Smooth muscle cell (in vitro differentiated cells): ENCODE data around the gene MSRB3. TPM values are rescaled to one million over a fixed set of nuclear protein-coding genes. Genes with fewer than 3 reads are reported as not detected.

Source experiments
- DNase-seq: peaks from one replicate; lab custom pipeline; 2025; ENCODE audit not compliant: unreplicated experiment; lab: John Stamatoyannopoulos, UW
- H2AFZ ChIP-seq: fragments of 200-600 bp; sonication (generic); 2 replicates; pipeline ENCODE4 v1.6.0; 2016; ENCODE audit warnings: antibody characterized with exemption, low read depth, mild to moderate bottlenecking
- H3F3A ChIP-seq: fragments of 200-600 bp; sonication (generic); 2 replicates; pipeline ENCODE4 v1.6.0; 2017; ENCODE audit warnings: antibody characterized with exemption, low read depth
- H3K27ac ChIP-seq: fragments of 200-600 bp; sonication (generic); 2 replicates; pipeline ENCODE4 v1.5.1; 2016; ENCODE audit warnings: low read depth, mild to moderate bottlenecking
- H3K27me3 ChIP-seq: fragments of 200-600 bp; sonication (generic); 2 replicates; pipeline ENCODE4 v1.6.1; 2016; ENCODE audit warnings: low read depth, mild to moderate bottlenecking
- H3K36me3 ChIP-seq: fragments of 200-600 bp; sonication (generic); 2 replicates; pipeline ENCODE4 v1.5.1; 2016; ENCODE audit warnings: low read depth
- H3K4me1 ChIP-seq: fragments of 200-600 bp; sonication (generic); 2 replicates; pipeline ENCODE4 v1.5.1; 2016; ENCODE audit warnings: low read depth
- H3K4me2 ChIP-seq: fragments of 200-600 bp; sonication (generic); 2 replicates; pipeline ENCODE4 v1.6.0; 2016; ENCODE audit warnings: mild to moderate bottlenecking
- H3K4me3 ChIP-seq: fragments of 200-600 bp; sonication (generic); 2 replicates; pipeline ENCODE4 v1.5.1; 2016; ENCODE audit warnings: mild to moderate bottlenecking
- H3K79me2 ChIP-seq: fragments of 200-600 bp; sonication (generic); 2 replicates; pipeline ENCODE4 v1.6.0; 2016; ENCODE audit warnings: low read depth, mild to moderate bottlenecking
- H3K9ac ChIP-seq: fragments of 200-600 bp; sonication (generic); 2 replicates; pipeline ENCODE4 v1.6.0; 2016; ENCODE audit warnings: low read depth
- H3K9me3 ChIP-seq: fragments of 200-600 bp; sonication (generic); replicated peaks from 2 replicates; pipeline ENCODE4 v1.5.1; 2016; ENCODE audit warnings: low read depth
- H4K20me1 ChIP-seq: fragments of 200-600 bp; sonication (generic); 2 replicates; pipeline ENCODE4 v1.6.0; 2016; ENCODE audit warnings: low read depth
- WGBS: methylation state at CpG from one replicate; pipeline ENCODE4 v1.1.7; 2016; ENCODE audit warnings: low lambda C conversion rate; 5-methylcytosine and 5-hydroxymethylcytosine counted together
- polyA plus RNA-seq: library from polyadenylated mRNA; unstranded; fragments of >200 nt; fragmentation: Nextera tagmentation; extraction: Ambion mirVana; gene quantifications from 2 replicates; pipeline ENCODE4 v1.2.1, GENCODE V29; 2016
- total RNA-seq: library from RNA; depleted of rRNA; stranded (reverse); fragments of >200 nt; gene quantifications from 2 replicates; pipeline ENCODE4 v1.2.3, GENCODE V29; 2014
- TF ChIP-seq, protein P1 (sequence below): fragments of 200-600 bp; sonication (generic); IDR thresholded peaks from 2 replicates; pipeline ENCODE4 v1.5.1; 2017; ENCODE audit warnings: borderline replicate concordance, mild to moderate bottlenecking, antibody characterized with exemption; ENCODE audit not compliant: insufficient read depth, poor library complexity, severe bottlenecking

Gene MSRB3
- total and polyA plus RNA-seq, 2 experiments from 2014 or later: 63.1 to 107 TPM

DNA sequence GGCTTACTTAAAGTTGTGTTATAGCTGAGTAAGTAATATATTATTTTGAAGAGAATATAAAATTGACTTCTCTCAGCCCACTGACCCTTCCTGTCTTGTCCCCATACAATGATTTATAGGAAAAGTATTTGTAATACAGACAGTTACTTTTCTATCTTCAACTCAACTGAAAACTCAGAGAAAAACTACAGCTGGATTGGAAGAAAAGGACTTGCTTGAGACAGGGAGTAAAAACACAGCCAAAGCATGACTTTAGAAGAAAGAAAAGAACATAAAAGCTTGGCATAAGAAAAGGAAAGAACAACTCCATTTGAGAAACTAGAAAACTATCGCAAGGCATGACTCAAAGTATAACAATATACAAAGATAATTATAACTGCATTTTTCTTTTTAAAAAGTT is 57.5 kb downstream of the MSRB3 start:
- 85% methylated on average over 1 of the region's 1 CpG for WGBS
- Histone ChIP-seq H3K9me3 (no peaks in the 10 kb centered on the region), H3K36me3 (no peaks in the 10 kb centered on the region), H3K79me2 (no peaks in the 10 kb centered on the region), H2AFZ (no peak overlapping the region), H3K4me2 (peak overlapping the region; percentile 83), H4K20me1 (no peaks in the 10 kb centered on the region), H3K27ac (peak overlapping the region; percentile 94), H3K9ac (peak overlapping the region; percentile 63), H3K4me1 (peaks cover 15% of the 10 kb centered on the region), H3K4me3 (peak overlapping the region; percentile 27), H3K27me3 (no peaks in the 10 kb centered on the region), H3F3A (peaks cover 40% of the 10 kb centered on the region)
- TF ChIP-seq, protein P1, sequence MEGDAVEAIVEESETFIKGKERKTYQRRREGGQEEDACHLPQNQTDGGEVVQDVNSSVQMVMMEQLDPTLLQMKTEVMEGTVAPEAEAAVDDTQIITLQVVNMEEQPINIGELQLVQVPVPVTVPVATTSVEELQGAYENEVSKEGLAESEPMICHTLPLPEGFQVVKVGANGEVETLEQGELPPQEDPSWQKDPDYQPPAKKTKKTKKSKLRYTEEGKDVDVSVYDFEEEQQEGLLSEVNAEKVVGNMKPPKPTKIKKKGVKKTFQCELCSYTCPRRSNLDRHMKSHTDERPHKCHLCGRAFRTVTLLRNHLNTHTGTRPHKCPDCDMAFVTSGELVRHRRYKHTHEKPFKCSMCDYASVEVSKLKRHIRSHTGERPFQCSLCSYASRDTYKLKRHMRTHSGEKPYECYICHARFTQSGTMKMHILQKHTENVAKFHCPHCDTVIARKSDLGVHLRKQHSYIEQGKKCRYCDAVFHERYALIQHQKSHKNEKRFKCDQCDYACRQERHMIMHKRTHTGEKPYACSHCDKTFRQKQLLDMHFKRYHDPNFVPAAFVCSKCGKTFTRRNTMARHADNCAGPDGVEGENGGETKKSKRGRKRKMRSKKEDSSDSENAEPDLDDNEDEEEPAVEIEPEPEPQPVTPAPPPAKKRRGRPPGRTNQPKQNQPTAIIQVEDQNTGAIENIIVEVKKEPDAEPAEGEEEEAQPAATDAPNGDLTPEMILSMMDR: no peak
- no peak for DNase-seq

DNA sequence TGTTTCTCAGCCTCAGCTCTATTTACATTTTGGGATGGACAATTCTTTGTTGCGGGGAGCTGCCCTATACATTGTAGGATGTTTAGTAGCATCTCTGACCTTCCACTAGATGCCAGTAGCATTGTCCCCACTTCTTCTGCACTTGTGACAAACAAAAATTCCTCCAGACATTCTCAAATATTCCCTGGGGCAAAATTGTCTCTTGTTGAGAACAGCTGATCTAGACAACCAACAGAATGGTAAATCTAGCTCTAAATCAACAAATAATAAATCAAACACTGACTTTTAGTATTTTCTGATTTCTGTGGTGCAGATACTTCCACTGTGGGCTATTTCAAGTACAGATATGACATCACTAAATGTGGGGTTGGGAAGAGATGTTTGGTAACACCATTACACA is 60.7 kb downstream of the MSRB3 start:
- Histone ChIP-seq H3K36me3 (no peaks in the 10 kb centered on the region), H3K79me2 (peaks cover 8% of the 10 kb centered on the region), H4K20me1 (no peaks in the 10 kb centered on the region), H3K4me3 (no peak overlapping the region), H3K4me2 (no peak overlapping the region), H3F3A (peaks cover 25% of the 10 kb centered on the region), H3K27ac (no peak overlapping the region), H3K9ac (no peak overlapping the region), H3K27me3 (no peaks in the 10 kb centered on the region), H3K4me1 (peaks cover 15% of the 10 kb centered on the region), H3K9me3 (no peaks in the 10 kb centered on the region), H2AFZ (no peak overlapping the region)
- WGBS: 89% methylated on average over 1 of the region's 1 CpG
- DNase-seq: no peak
- TF ChIP-seq, protein P1: no peak

DNA sequence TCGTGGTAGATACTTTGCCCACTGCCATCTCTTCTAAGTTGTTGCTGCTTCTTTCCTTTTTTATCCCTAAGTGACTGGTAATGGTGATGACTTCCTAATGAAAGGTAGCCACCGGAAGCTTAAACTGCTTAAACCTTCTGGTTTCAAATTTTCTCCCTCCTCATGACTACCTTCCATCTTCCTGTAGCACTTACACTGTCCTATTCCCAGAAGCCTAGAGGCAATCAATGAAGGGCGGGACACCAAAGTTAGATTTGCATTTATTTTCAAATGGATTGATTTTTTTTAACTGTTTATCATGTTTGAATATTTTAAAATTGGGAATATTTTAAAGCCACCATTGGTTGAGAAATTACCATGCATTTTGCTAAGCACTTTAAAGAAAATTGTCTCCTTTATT is 64.7 kb downstream of the MSRB3 start:
- Histone ChIP-seq H3K27me3 (no peaks in the 10 kb centered on the region), H3K9me3 (no peaks in the 10 kb centered on the region), H3K9ac (no peak overlapping the region), H3K4me2 (no peak overlapping the region), H3K4me3 (no peak overlapping the region), H3K79me2 (peaks cover 8% of the 10 kb centered on the region), H4K20me1 (no peaks in the 10 kb centered on the region), H2AFZ (no peak overlapping the region), H3K36me3 (no peaks in the 10 kb centered on the region), H3K27ac (no peak overlapping the region), H3K4me1 (no peaks in the 10 kb centered on the region), H3F3A (no peaks in the 10 kb centered on the region)
- DNase-seq: no peak
- 97% methylated on average over 3 of the region's 3 CpGs for WGBS
- TF ChIP-seq, protein P1: no peak

DNA sequence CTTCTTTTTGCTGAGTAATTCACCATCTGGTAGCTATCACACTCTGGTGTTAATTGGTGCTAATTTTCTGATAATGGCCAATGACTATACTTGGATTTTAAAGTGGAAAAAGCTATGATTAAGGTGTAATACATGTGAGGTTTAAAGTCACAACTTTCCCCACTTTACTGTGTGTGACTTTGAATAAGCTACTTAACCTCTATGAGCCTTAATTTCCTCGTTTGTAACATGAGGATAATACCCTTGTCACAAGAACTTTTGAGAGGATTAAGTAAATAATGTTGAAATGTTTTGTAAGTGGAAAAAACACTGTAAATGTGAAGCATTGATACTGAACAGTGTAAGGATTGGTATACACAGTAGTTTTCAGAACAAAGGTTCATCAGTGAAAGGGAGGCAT is 65.3 kb downstream of the MSRB3 start:
- Histone ChIP-seq H4K20me1 (no peaks in the 10 kb centered on the region), H3K9ac (no peak overlapping the region), H3K9me3 (no peaks in the 10 kb centered on the region), H3K4me3 (no peak overlapping the region), H3K27ac (no peak overlapping the region), H3K36me3 (no peaks in the 10 kb centered on the region), H2AFZ (no peak overlapping the region), H3K4me1 (no peaks in the 10 kb centered on the region), H3K27me3 (no peaks in the 10 kb centered on the region), H3K4me2 (no peak overlapping the region), H3F3A (no peaks in the 10 kb centered on the region), H3K79me2 (peaks cover 8% of the 10 kb centered on the region)
- TF ChIP-seq, protein P1: no peak
- no peak for DNase-seq
- 71% methylated on average over 1 of the region's 1 CpG for WGBS
